NCI-H128 (cell line): ENCODE data around the gene TMEM109.

Experiments
- DNase-seq: peaks from one replicate; lab custom pipeline; 2025; ENCODE audit not compliant: unreplicated experiment; lab: John Stamatoyannopoulos, UW

The TMEM109 gene

DNA sequence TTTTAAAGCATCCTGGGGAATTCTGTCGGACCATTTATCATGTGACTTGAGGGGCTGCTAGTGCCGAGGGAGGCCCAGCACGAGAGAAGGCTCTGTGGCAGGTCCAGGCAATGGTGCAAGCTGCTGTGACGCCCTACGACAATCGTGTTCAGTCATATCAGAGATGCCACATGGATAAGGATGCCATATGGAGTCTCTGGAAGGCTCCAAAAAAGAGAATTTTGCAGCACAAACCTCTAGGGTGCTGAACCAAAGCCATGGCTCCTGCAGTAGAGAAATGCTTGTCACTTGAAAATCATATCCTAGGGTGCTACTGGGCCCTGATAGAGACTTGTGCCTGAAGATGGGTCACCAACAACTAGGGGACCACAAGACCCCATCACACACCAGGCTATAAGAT is 50.8 kb downstream of the TMEM109 start:
- DNase-seq = no peak

DNA sequence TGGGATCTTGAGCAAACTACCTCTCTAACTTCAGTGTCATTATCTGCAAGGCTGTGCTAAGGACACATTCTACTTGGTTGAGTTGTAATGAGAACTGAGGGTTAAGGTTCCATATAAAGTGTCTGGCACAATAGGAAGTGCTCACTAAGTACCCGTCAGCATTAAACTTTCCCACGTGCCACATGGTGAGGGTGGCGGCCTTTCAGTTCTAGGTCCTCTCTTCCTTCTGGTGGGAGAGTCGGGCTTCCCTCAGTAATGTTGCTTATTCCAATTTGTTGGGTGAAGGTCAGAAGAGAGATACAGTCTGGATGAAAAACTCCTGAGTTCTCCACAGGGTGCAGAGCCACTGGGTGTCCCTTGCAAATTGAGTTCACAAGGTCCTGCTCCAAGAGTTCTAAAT is 52.9 kb downstream of the TMEM109 start:
- DNase-seq = no peak

DNA sequence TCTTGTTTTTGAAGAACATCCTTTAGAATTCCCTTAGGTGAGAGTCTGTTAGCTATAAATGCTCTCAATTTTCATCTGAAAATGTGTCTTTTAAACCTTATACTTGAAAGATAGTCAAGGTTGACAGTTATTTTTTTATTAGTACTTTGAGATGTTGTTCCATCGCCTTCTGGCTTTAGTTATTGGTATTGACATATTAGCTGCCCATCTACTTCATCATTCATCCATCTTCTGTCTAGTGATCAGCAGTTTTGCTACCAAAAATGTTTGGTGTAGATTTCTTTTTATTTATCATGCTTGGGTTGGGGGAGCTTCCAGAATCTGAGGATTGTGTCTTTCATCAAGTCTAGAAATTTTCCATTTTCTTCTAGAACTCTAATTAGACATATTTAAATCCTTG is 54.3 kb downstream of the TMEM109 start:
- DNase-seq = no peak

DNA sequence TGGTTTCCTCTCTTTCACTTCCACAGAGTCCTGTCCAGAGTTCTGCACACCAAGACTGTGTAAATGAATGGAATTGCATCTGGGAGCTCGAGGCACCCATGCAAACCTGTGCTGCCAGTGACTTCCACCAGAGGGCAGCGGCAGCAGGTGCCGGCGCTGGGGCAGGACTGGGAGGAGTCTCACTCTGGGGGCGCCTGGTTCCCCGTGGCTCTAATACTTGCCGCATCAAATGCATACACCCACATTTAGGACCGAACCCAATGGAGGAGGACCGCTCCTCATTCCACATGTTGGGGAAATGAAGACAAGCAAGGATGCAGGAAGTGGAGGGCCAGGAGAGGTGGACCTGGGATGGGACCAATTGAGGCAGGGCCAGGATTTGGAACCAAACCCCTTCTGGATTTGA is 56.4 kb downstream of the TMEM109 start:
- DNase-seq = no peak

DNA sequence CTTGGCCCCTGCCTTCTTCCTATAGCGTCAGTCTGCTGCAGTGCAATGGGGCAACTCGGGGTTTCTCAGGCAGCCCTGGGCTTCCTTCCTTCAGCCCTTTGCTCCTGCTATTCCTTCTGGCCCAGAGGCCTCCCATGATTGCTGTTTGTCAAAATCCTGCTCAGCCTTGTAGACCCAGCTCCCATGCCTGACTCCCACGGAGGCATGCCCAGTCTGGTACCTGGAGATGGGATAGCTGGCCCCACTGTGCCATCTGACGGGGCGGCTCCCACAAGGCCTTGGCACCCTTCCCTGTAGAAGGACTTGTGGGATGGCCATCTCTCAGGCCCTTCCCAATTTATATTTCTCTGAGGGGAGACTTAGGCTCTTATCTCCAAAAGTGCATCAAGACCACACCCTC is 56.9 kb downstream of the TMEM109 start:
- DNase-seq = no peak

DNA sequence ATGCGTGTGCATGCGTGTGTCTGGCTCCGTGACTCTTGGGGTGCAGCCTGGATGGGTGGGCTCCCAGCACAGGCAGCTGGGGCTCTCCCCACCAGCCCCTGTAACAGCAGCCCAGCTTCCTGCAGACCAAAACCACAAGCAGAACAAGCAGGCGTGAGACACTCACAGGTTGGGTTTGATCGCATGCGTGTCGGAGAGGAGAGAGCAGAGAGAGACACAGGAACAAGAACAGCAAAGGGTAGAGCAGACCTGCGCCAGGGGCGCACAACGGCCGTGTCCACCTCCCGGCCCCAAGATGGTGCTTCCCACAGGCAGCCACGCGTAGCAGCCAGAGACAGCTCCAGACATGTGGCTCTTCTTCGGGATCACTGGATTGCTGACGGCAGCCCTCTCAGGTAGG is 57.6 kb downstream of the TMEM109 start, which contains the start of gene CD6:
Gene CD6, plus strand, starts transcription at position 161 of the 400 bp plus-strand sequence. Its CDS starts 186 bp downstream, at position 347.
- no peak for DNase-seq

DNA sequence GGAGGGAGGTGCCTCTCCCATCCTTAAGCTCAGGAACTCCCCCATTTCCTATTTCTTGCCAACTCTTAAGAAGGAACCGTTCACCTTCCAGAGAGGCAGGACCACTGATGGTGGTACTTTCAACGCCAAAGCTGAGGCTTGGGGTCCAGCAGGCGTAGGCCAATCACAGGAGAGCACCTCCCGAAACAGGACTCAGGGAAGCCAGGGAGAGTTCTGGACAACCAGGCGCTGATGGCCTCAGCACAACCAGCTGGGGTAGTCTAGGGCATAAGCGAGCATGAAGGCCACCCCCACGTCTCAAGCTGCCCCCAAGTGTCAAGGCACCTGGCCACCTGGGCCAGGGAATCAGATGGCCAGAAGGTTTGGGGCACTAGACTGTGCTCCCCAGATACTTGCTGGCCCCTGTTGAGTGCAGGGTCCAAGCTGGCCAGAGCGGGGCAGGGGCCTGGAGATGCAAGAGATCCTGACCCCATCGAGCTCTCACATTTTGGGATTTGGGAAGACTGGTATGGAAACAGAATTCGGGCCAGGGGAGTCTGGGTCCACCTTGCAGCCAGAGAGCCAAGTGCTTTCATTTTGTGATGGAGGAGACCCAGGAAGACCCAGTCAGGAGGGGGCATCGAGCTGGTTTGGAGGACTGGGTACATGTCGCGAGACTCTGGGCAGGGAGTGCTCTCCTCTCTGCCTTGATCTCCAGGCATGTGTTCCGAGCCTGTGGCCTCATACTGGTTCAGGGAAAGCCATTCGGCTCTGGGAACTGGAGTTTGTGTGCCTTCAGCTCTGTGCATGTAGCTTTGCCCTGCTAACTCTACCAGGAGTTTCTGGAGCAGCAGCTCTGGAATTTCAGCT is 58.4 kb downstream of the TMEM109 start:
- no peak for DNase-seq
